NCI-H345 (cell line): ENCODE data around the gene CCDC171.

Experiments used
- DNase-seq: peaks from one replicate; lab custom pipeline; 2025; lab: John Stamatoyannopoulos, UW

The CCDC171 gene

GRCh38 chr9:15882328-15882727 is 329.5 kb downstream of the CCDC171 start:
- DNase-seq, result no peak

GRCh38 chr9:15882883-15883282 is 330.0 kb downstream of the CCDC171 start:
- DNase-seq, result no peak

GRCh38 chr9:15885464-15885863 is 332.6 kb downstream of the CCDC171 start:
- no peak for DNase-seq

- no peak for DNase-seq
Measured at GRCh38 chr9:15889555-15889954, 336.7 kb downstream of the CCDC171 start.

DNA sequence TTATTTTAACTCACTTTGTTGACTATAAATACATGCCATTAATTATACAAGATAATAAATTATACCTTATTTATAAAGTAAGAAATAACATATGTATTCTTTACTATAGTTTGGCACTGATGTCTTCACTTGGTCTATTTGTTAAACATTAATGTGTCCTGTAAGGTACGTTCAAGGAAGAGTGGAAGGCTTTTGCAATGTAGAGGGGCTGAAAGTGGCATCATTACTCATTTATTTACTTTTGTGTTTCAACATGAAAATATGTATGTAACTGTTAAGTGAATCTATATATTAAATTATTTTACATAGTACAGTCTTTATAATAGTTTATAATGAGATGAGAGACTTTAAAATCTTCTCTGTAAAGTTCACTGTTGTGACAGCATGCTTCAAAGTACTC is 348.7 kb downstream of the CCDC171 start:
- DNase-seq, result no peak

DNA sequence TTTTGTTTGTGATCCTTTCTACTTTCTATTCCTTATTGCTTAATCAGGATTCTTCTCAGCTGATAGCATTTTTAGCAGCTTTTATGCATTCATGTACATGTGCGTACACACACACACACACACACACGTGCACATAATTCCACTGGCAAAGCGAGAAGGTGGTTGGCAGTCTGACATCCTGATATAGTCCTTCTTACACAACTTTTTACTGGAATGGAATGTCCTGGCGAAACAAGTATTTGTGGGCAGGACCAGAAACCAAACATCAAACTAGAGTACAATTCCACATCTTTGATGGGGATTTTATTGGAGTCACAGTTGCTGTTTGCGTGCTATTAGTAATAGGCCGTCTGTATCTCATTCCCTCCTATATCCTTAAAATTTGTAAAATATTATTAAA is 356.5 kb downstream of the CCDC171 start:
- DNase-seq, result no peak

DNA sequence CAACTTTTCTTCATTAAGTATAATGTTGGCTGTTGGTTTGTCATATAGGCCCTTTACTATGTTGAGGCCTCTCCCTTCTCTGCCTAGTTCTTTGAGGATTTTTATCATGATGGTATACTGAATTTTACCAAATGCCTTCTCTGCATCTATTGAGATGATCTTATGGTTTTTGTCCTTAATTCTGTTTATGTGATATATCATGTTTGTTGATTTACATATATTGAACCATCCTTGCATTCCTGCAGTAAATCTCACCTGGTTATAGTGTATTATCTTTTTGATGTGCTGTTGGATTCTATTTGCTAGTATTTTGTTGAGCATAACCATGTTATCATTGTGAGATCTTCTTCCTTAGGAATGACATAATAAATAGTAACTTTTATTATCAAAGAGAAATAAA is 362.9 kb downstream of the CCDC171 start:
- DNase-seq, result no peak

- DNase-seq, result no peak
Measured at GRCh38 chr9:15927161-15927560, 374.3 kb downstream of the CCDC171 start.

DNA sequence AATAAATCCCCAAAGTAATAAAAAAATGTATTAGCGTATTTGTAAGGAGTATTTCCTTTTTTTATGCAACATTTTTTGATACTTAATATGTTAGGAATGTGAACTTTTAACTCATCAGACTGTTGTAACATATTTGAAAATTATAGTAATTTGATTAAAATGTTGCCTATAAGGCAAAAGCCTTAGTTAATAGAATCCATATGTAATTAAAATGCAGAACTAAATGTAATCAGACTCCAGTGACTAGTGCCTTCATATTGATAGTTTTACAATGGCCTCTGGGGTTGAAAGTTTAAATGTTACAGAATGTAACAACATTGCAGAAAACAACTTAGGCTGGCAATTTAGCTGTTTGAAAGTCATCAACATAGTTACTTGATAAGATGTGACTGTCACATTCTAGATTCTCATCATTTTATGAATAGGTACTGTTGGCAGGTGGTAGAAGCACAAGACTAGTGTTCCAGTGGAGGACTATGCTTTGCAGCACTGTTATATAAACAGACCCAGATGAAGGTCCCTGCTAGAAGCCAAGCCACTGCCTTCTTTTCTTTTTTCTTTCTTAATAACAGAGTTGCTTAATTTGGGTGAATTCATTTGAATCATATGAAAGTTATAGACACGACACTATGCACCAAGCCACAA is 382.9 kb downstream of the CCDC171 start:
- DNase-seq, result peak; percentile 65

DNA sequence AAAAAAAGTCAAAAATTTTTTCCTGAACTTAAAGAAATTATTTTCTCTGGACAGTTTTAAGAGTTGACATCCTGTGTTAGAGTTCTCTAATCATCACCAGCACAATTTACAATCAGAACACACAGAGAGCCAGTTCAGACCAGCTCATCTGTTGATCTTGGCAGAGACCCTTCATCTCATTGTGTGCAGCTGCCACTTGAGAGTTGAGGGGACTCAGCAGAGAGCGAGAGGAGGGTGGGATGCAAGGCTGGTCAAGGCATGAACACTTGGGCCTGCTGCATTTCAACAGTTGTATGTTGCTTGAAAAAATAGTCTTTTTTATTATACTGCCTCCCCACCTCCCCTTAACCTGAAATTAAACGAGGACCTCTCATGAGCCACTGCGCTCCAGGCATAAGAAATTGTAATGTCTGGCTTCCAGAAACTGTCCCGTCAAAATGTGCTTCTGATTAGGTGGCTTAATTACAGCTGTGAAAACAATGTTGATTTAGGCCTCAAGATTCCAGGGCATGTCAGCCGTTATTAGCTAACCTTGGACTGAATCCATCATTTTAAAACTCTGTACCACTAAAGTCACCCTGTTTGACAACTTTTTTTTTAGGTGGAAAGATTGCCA is 383.6 kb downstream of the CCDC171 start:
- DNase-seq, result peak; percentile 87

GRCh38 chr9:15942831-15943424 is 390.1 kb downstream of the CCDC171 start:
- DNase-seq, result no peak

DNA sequence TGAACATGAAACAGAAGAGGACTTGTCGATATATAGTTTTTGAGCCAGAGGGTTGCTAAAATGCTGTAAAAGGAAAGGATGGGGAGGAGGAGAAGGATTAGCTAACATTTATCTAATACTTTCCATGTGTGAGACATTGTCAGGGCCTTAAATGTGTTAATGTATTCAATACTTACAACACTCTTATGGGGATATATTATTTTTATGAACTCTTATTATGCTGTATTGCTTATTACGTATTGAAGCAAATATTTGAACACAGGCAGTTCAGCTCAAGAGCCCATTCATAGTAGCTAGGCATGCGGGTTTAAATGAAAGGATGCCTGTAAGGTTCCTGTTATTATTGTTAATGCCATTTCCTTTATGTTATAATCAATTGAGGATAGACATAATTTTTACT is 391.5 kb downstream of the CCDC171 start:
- DNase-seq, result no peak

GRCh38 chr9:15959663-15960062 is 406.8 kb downstream of the CCDC171 start:
- DNase-seq, result no peak

DNA sequence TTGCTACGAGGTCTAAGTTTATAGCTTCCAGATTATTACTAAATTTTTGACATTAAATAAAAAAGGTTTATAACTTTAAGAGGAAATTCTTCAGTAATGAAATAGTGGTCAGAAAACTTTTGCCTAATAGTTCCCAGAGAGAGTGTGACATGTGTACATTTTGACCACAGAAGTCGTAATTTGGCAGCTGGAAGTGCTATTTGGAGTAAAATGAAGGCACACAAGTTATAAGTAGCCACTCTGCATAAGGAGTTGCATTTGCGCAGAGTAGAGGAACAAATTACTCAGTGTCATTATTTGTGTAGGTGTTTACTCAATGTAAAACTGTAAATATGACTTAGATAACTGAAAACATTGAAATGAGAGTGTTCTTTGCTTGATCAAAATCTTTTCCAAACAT is 408.4 kb downstream of the CCDC171 start:
- no peak for DNase-seq

DNA sequence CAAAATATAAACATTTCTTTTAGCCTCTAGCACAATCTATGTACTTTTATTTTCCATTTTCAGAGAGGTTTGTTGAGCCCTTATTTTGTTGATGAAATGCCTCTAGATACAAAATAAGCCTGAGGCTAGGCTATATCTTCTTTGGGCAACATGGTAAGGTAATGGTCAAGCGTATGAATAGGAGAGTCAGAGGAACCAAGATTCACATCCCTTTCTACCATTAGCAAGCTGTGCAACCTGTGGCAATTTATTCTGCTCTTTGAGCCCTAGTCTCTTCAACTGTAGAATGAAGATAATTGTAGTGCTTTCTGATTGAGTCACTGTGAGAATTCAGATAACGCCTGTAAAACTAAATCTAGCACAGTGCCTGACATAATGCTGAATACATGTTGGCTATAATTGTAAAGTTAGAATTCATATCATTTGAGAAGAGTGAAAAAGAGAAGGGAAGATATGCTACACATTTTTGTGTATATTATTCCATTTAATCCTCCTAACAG is 412.5 kb downstream of the CCDC171 start:
- no peak for DNase-seq

- no peak for DNase-seq
Measured at GRCh38 chr9:15966471-15966870, 413.6 kb downstream of the CCDC171 start.

DNA sequence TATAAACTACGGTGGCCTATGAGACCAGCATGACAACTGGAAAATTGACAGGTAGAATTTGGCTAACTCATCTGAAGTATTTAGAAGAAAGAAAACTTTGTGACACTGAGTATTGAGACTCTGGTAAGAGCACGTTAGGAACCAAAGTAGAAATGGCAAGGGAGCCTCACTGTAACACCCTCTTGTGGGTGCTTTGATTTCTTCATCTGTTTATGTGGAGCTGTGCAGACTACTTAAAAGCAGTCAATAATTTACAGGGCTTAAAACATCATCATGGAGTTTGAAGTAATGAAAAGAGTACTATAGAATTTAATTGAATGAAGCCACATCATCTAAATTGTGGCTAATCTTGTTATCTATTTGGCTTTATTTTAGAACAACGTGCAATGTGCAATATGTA is 414.2 kb downstream of the CCDC171 start:
- DNase-seq, result no peak

GRCh38 chr9:15972760-15973159 is 419.9 kb downstream of the CCDC171 start:
- DNase-seq, result no peak

- no peak for DNase-seq
Measured at GRCh38 chr9:15975101-15975778, 422.4 kb downstream of the CCDC171 start.

DNA sequence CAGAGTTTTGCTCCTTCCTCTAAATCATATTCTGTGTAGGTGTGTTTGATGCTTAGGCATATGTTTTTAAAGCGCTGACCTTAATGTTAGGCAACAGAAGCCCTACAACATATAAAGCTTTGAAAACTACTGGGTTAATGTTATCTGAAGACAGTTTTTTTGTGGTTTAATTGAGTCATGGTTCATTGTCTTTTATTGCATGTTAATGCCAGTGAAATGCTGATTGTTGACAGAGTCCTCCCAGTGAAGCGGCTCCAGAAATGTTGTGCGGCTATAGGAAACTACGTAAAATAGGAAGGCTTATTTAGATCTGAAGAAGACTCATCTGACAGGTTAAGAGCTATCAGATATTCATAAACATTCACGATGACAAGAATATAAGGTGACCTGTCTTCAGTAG is 424.6 kb downstream of the CCDC171 start:
- DNase-seq, result no peak

DNA sequence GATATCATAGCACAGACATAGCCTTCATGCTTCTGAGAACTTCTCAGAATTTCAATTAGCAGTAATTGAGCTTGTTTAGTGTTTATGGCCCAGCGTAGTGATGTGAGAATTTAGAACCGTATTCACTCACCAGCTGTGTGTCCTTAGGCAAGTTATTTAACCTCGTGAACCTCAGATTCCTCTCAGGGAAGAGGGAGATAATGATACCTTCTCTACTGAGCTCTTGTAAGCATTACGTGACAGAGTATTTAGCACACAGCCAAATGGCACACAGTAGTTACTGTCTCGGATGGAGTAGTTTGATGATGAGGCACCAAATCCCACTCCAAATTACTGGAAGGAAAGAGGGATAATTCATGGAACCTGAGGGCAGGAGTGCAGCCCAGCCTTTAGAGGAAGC is 429.3 kb downstream of the CCDC171 start:
- DNase-seq, result no peak

DNA sequence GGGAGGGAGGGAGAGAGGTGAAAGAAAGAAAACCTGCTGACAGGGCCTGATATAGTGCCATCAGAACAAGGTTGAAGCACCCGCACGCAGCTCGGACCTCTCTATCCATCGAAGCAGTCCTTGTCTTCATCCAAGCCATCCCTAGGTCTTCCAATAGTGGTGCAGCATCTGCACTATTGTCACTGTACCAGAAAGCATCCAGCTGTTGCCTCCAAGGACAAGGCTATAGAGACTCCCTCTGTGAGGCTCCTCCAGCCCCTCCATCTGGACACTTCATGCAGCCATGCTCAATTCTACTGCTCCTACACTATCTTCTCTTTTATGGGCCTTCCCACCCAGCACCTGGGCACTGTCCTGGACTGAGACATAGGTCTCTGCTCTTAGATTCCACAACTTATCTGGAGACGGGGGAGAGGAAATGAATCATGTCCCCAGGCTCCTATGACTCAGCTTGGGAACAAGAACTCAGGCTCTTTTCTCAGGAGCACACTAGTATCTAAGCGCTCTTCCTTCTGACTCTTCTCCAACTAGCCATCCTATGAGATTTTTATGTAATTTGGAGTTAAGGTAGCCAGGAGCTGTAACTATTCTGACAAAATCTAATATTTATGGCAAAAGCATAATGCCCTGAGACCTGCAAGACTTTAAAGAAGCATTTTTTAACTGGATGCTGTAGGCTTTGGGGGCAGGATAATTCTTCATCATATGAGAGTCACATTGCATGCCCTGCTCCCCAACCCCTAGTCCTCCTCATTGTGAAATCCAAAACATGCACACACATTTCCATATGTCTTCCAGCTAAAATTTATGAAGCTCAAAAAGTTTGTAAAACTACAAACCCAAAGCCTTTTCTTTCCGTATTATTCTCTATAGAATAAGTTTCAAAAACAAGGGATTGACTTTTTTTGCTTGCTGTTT is 446.8 kb downstream of the CCDC171 start:
- DNase-seq, result no peak
